IMR-90 (cell line): ENCODE measurements around the gene CYGB. TPM values are rescaled to one million over a fixed set of nuclear protein-coding genes. Genes with fewer than 3 reads are reported as not detected.
A peak's percentile ranks its signal among the peaks of the same experiment; 100 is the strongest.

Experiments used
- ATAC-seq: fragments of 200-7000 bp; cut with Tn5 transposase; 2 replicates; pipeline ENCODE4 v1.9.1; 2020; ENCODE audit warnings: low read depth, mild to moderate bottlenecking, moderate library complexity
- BruUV-seq: library from RNA; stranded (reverse); fragments of 400-500 nt; replicated peaks from 2 replicates; lab custom pipeline; 2021; lab: Mats Ljungman, UMichigan
- CTCF ChIA-PET: fragments of 300-600 bp; formaldehyde crosslinking; extraction: SDS; loops from one replicate; lab custom pipeline; 2021; ENCODE audit warnings: antibody characterized with exemption; lab: Yijun Ruan, JAX
- POLR2A ChIA-PET: fragments of 300-600 bp; sonication (Branson Sonifier 250); formaldehyde crosslinking; loops from one replicate; lab custom pipeline; 2022; ENCODE audit warnings: antibody characterized with exemption; ENCODE audit not compliant: unreplicated experiment; lab: Charles Lee
- DNase-seq: peaks from one replicate; pipeline ENCODE4 v3.0.0; 2013
- H2AFZ ChIP-seq: replicated peaks from 2 replicates; pipeline ENCODE3; 2013; ENCODE audit warnings: low read length, mild to moderate bottlenecking; ENCODE audit not compliant: poor library complexity
- H2AK5ac ChIP-seq: 2 replicates; pipeline ENCODE4 v1.6.1; 2013; ENCODE audit warnings: low read depth, low read length, inconsistent platforms
- H2AK9ac ChIP-seq: replicated peaks from 2 replicates; pipeline ENCODE3; 2013; ENCODE audit warnings: mild to moderate bottlenecking, low read depth, low read length, moderate library complexity; ENCODE audit not compliant: poor library complexity
- H2BK120ac ChIP-seq: 2 replicates; pipeline ENCODE4 v1.6.1; 2013; ENCODE audit warnings: low read depth, low read length, inconsistent platforms
- H2BK15ac ChIP-seq: 3 replicates; pipeline ENCODE4 v1.6.1; 2013; ENCODE audit warnings: low read depth, low read length, inconsistent platforms
- H2BK20ac ChIP-seq: 2 replicates; pipeline ENCODE4 v1.6.1; 2013; ENCODE audit warnings: low read depth, mild to moderate bottlenecking, inconsistent platforms, low read length, moderate library complexity
- H2BK5ac ChIP-seq: 2 replicates; pipeline ENCODE4 v1.6.1; 2013; ENCODE audit warnings: mild to moderate bottlenecking, low read depth, low read length, inconsistent platforms; ENCODE audit not compliant: poor library complexity, severe bottlenecking
- H3K14ac ChIP-seq: replicated peaks from 2 replicates; pipeline ENCODE4 v1.6.1; 2013; ENCODE audit warnings: low read depth, low read length, inconsistent platforms
- H3K18ac ChIP-seq: 2 replicates; pipeline ENCODE4 v1.6.1; 2013; ENCODE audit warnings: low read depth, low read length, control low read depth
- H3K23ac ChIP-seq: 2 replicates; pipeline ENCODE4 v1.6.1; 2013; ENCODE audit warnings: low read depth, low read length, inconsistent platforms
- H3K27ac ChIP-seq: 2 replicates; pipeline ENCODE4 v1.5.1; 2013; ENCODE audit warnings: mild to moderate bottlenecking, control low read depth, low read length; ENCODE audit not compliant: insufficient read depth
- H3K27me3 ChIP-seq: 2 replicates; pipeline ENCODE4 v1.6.1; 2013; ENCODE audit warnings: low read length; ENCODE audit not compliant: control insufficient read depth, insufficient read depth
- H3K36me3 ChIP-seq: 2 replicates; pipeline ENCODE4 v1.6.1; 2013; ENCODE audit warnings: low read length, mixed read lengths; ENCODE audit not compliant: control insufficient read depth, insufficient read depth
- H3K4ac ChIP-seq: 2 replicates; pipeline ENCODE4 v1.6.1; 2013; ENCODE audit warnings: low read depth, low read length, inconsistent platforms
- H3K4me1 ChIP-seq: 2 replicates; pipeline ENCODE4 v1.6.1; 2013; ENCODE audit warnings: low read length, mixed read lengths; ENCODE audit not compliant: control insufficient read depth, insufficient read depth
- H3K4me2 ChIP-seq: 2 replicates; pipeline ENCODE4 v1.6.1; 2013; ENCODE audit warnings: low read depth, mild to moderate bottlenecking, control low read depth, low read length, moderate library complexity
- H3K4me3 ChIP-seq: 2 replicates; pipeline ENCODE4 v1.5.1; 2013; ENCODE audit warnings: low read depth, mild to moderate bottlenecking, control low read depth, low read length, moderate library complexity; ENCODE audit not compliant: insufficient read depth
- H3K56ac ChIP-seq: 2 replicates; pipeline ENCODE4 v1.6.1; 2013; ENCODE audit warnings: low read length, inconsistent platforms; ENCODE audit not compliant: insufficient read depth; ENCODE audit errors: extremely low read depth
- H3K79me1 ChIP-seq, 2 experiments: 2 replicates each; pipeline ENCODE4 v1.6.1; 2013; ENCODE audit warnings: low read length in 2 of 2, inconsistent platforms in 1 of 2, low read depth in 1 of 2
- H3K9ac ChIP-seq: 2 replicates; pipeline ENCODE4 v1.6.1; 2013; ENCODE audit warnings: low read depth, low read length, control low read depth
- H3K9me1 ChIP-seq: 2 replicates; pipeline ENCODE4 v1.6.1; 2013; ENCODE audit warnings: low read length, inconsistent platforms; ENCODE audit not compliant: insufficient read depth
- H3K9me3 ChIP-seq: 2 replicates; pipeline ENCODE4 v1.6.1; 2013; ENCODE audit warnings: low read length; ENCODE audit not compliant: control insufficient read depth, insufficient read depth
- H4K20me1 ChIP-seq: 2 replicates; pipeline ENCODE4 v1.6.1; 2013; ENCODE audit warnings: low read length, inconsistent platforms; ENCODE audit not compliant: insufficient read depth
- H4K5ac ChIP-seq: 2 replicates; pipeline ENCODE4 v1.6.1; 2013; ENCODE audit warnings: mild to moderate bottlenecking, low read depth, low read length, control low read depth
- H4K8ac ChIP-seq, 2 experiments: 2 replicates each; pipeline ENCODE4 v1.6.1; 2013; ENCODE audit warnings: low read depth in 2 of 2, low read length in 2 of 2, control low read depth in 1 of 2, inconsistent platforms in 1 of 2
- H4K91ac ChIP-seq: 2 replicates; pipeline ENCODE4 v1.6.1; 2013; ENCODE audit warnings: low read depth, low read length, inconsistent platforms; ENCODE audit not compliant: insufficient read depth
- BHLHE40 ChIP-seq: fragments of 150-350 bp; IDR thresholded peaks from 2 replicates; pipeline ENCODE4 v1.6.1; 2016; ENCODE audit warnings: mild to moderate bottlenecking, low read depth, low read length
- CEBPB ChIP-seq: IDR thresholded peaks from 2 replicates; pipeline ENCODE4 v1.6.1; 2012; ENCODE audit warnings: low read depth, low read length, improper control_type of control experiment
- CHD1 ChIP-seq: IDR thresholded peaks from 2 replicates; pipeline ENCODE4 v1.6.1; 2012; ENCODE audit warnings: low read depth, low read length, improper control_type of control experiment
- CTCF ChIP-seq: conservative IDR thresholded peaks from 2 replicates; pipeline ENCODE4 v1.5.1; 2012; ENCODE audit warnings: mild to moderate bottlenecking, low read depth, low read length, improper control_type of control experiment
- ELK1 ChIP-seq: fragments of 150-350 bp; IDR thresholded peaks from 2 replicates; pipeline ENCODE4 v1.6.1; 2016; ENCODE audit warnings: low read depth, mild to moderate bottlenecking, low read length, moderate library complexity, borderline replicate concordance
- FOS ChIP-seq: fragments of 150-350 bp; IDR thresholded peaks from 2 replicates; pipeline ENCODE4 v1.6.1; 2016; ENCODE audit warnings: low read depth, low read length
- MAZ ChIP-seq: IDR thresholded peaks from 2 replicates; pipeline ENCODE4 v1.6.1; 2012; ENCODE audit warnings: low read depth, mild to moderate bottlenecking, low read length, improper control_type of control experiment, moderate library complexity, borderline replicate concordance
- NFE2L2 ChIP-seq: fragments of 150-350 bp; IDR thresholded peaks from 2 replicates; pipeline ENCODE4 v1.6.1; 2016; ENCODE audit warnings: low read depth, mild to moderate bottlenecking, low read length
- POLR2A ChIP-seq: IDR thresholded peaks from 2 replicates; pipeline ENCODE4 v1.6.1; 2012; ENCODE audit warnings: mild to moderate bottlenecking, low read depth, low read length
- RAD21 ChIP-seq: IDR thresholded peaks from 2 replicates; pipeline ENCODE4 v1.6.1; 2012; ENCODE audit warnings: low read length, improper control_type of control experiment
- RCOR1 ChIP-seq: IDR thresholded peaks from 2 replicates; pipeline ENCODE4 v1.6.1; 2012; ENCODE audit warnings: mild to moderate bottlenecking, low read length, improper control_type of control experiment; ENCODE audit not compliant: insufficient replicate concordance
- USF2 ChIP-seq: fragments of 150-350 bp; IDR thresholded peaks from 2 replicates; pipeline ENCODE4 v1.6.1; 2017; ENCODE audit warnings: mild to moderate bottlenecking, antibody characterized with exemption, low read length, low read depth
- WGBS, 2 experiments: methylation state at CpG; one replicate each; pipeline versions ENCODE4 v1.1.5 to v1.1.7; 2013; ENCODE audit warnings: missing lambda C conversion rate in 2 of 2; ENCODE audit not compliant: insufficient read length in 1 of 2; ENCODE audit errors: extremely low coverage in 2 of 2; 5-methylcytosine and 5-hydroxymethylcytosine counted together
- dilution Hi-C: fragments of 300-500 bp; cut with HindIII; formaldehyde crosslinking; loops from one replicate; pipeline ENCODE4 v1.14.3; 2018; ENCODE audit warnings: low sequenced_read_pairs; ENCODE audit not compliant: unreplicated experiment
- in situ Hi-C: fragments of 300-500 bp; cut with MboI; formaldehyde crosslinking; loops from 3 replicates; pipeline ENCODE4 v1.14.3; 2019; ENCODE audit warnings: low sequenced_read_pairs, inconsistent platforms, mixed read lengths
- intact Hi-C: fragments of 100-400 bp; cut with micrococcal nuclease; formaldehyde crosslinking; loops from 2 replicates; pipeline ENCODE4 v1.10.0; 2022
- polyA plus RNA-seq, 3 experiments: library from polyadenylated mRNA; depleted of rRNA; stranded (reverse); fragments of >200 nt; gene quantifications; 2 replicates each; pipeline ENCODE4 v1.2.3, GENCODE V29; 2012; ENCODE audit warnings: low replicate concordance in 1 of 3
- total RNA-seq: library from RNA; depleted of rRNA; stranded (reverse); fragments of >200 nt; gene quantifications from 2 replicates; pipeline ENCODE4 v1.2.3, GENCODE V29; 2012

CYGB gene
- total and polyA plus RNA-seq, 2 of the 4 experiments (the other 2 are of a cell fraction) = 1.3 to 2.9 TPM

- Histone ChIP-seq H3K79me1 (no peaks in the 10 kb centered on the region; a peak in 1 of 4 replicates), H3K27ac (peak overlapping the region; percentile 62), H3K4me2 (peak overlapping the region; percentile 88), H3K27me3 (peaks cover 2% of the 10 kb centered on the region; the same call in 1 of the 2 replicates), H3K4ac (peak overlapping the region; percentile 94), H2BK20ac (peak overlapping the region; percentile 60), H2BK120ac (peak overlapping the region; percentile 93), H3K23ac (peak overlapping the region; percentile 81), H3K9me1 (peaks cover 11% of the 10 kb centered on the region), H3K4me3 (peak overlapping the region; percentile 27; the same call in 1 of the 2 replicates), H3K36me3 (no peaks in the 10 kb centered on the region; the same call in 1 of the 2 replicates), H3K18ac (peak overlapping the region; percentile 47; the same call in 1 of the 2 replicates), H2AK9ac (peak overlapping the region; percentile 97), H2AK5ac (peak overlapping the region; percentile 96), H4K91ac (peak overlapping the region; percentile 80), H3K9ac (peak overlapping the region; percentile 62; the same call in 1 of the 2 replicates), H3K4me1 (peaks cover 9% of the 10 kb centered on the region), H3K14ac (peak overlapping the region; percentile 93), H4K8ac (peak overlapping the region; percentile 64 to 97), H3K9me3 (no peaks in the 10 kb centered on the region), H2BK5ac (peak overlapping the region; percentile 61), H2BK15ac (peak overlapping the region; percentile 92; the same call in 2 of the 3 replicates), H3K56ac (peak overlapping the region; percentile 66; the same call in 1 of the 2 replicates), H2AFZ (peak overlapping the region; percentile 99), H4K20me1 (no peaks in the 10 kb centered on the region), H4K5ac (peak overlapping the region; percentile 91)
- ATAC-seq (peak; percentile 98), DNase-seq (peak; percentile 94)
- in situ Hi-C loops = no loop called here
- BruUV-seq = no TSS peak
- dilution Hi-C loops = no loop called here
- ChIA-PET POLR2A (interaction anchor here (0.7 kb wide), 1 partner anchor 21 kb away, joined by 3 read pairs; no protein-coding TSS in a partner anchor), CTCF (interaction anchor here (0.7 to 1.7 kb wide), 4 partner anchors 11 to 218 kb away, joined by 3 to 18 read pairs (median 4); no protein-coding TSS in a partner anchor)
- intact Hi-C loops = no loop called here
- 0% methylated on average over 3 of the region's 27 CpGs; no CpG with 5 or more reads in 1 of the 2 experiments for WGBS, 2 experiments
- TF ChIP-seq CEBPB (no peak), FOS (peak; percentile 28; the same call in 1 of the 2 replicates), ELK1 (no peak), CHD1 (no peak), NFE2L2 (no peak), USF2 (peak; percentile 47; the same call in 1 of the 2 replicates), POLR2A (no peak), RAD21 (no peak), CTCF (0 out of 2 replicates have a peak, but pooled peaks have one; percentile 2), RCOR1 (no peak), MAZ (peak; percentile 99), BHLHE40 (no peak; the same call in 1 of the 2 replicates)
Observed at GRCh38 chr17:76540381-76541300, 3.1 kb upstream of the CYGB start.
